ENCODE results near the gene TUBE1.
A peak's percentile ranks its signal among the peaks of the same experiment; 100 is the strongest.
"Not testable (repeated sequence)": the region's sequence is repeated elsewhere in the genome, so short reads cannot be mapped to it uniquely, and the experiment has no call there.

TUBE1 gene

GRCh38 chr6:112062966-112063365 lies 24.3 kb downstream of the TUBE1 start:
- no peak for DNase-seq (ENCODE audit: low read depth)

GRCh38 chr6:112061605-112062004 lies 25.7 kb downstream of the TUBE1 start:
- no peak for DNase-seq (ENCODE audit: low read depth)

- no peak for DNase-seq (ENCODE audit: low read depth)
Observed at GRCh38 chr6:112058243-112059032, 28.8 kb downstream of the TUBE1 start.

GRCh38 chr6:112054555-112055190 lies 32.6 kb downstream of the TUBE1 start:
- no peak for DNase-seq (ENCODE audit: low read depth)

GRCh38 chr6:112054001-112054400 lies 33.3 kb downstream of the TUBE1 start, which contains the start of gene CCN6:
CCN6 (plus strand) TSS chr6:112054104; CDS start chr6:112054358, 254 bp downstream.
- no peak for DNase-seq (ENCODE audit: low read depth)

GRCh38 chr6:112051251-112051740 lies 36.0 kb downstream of the TUBE1 start:
- DNase-seq (ENCODE audit: low read depth): not testable (repeated sequence)

GRCh38 chr6:112050429-112050828 lies 36.9 kb downstream of the TUBE1 start:
- DNase-seq (ENCODE audit: low read depth): no peak

- DNase-seq (ENCODE audit: low read depth): no peak
Observed at GRCh38 chr6:112049996-112050395, 37.3 kb downstream of the TUBE1 start.

GRCh38 chr6:112049026-112049799 lies 38.1 kb downstream of the TUBE1 start:
- no peak for DNase-seq (ENCODE audit: low read depth)

GRCh38 chr6:112047523-112047922 lies 39.8 kb downstream of the TUBE1 start:
- not testable (repeated sequence) for DNase-seq (ENCODE audit: low read depth)

GRCh38 chr6:112044856-112045255 lies 42.4 kb downstream of the TUBE1 start:
- no peak for DNase-seq (ENCODE audit: low read depth)

- no peak for DNase-seq (ENCODE audit: low read depth)
Observed at GRCh38 chr6:112044196-112044595, 43.1 kb downstream of the TUBE1 start.

- DNase-seq (ENCODE audit: low read depth): peak; percentile 80
Observed at GRCh38 chr6:112043032-112044007, 44.0 kb downstream of the TUBE1 start.

- DNase-seq (ENCODE audit: low read depth): no peak
Observed at GRCh38 chr6:112041535-112041934, 45.7 kb downstream of the TUBE1 start.

GRCh38 chr6:112040956-112041355 lies 46.3 kb downstream of the TUBE1 start:
- no peak for DNase-seq (ENCODE audit: low read depth)

- no peak for DNase-seq (ENCODE audit: low read depth)
Observed at GRCh38 chr6:112039431-112039770, 47.9 kb downstream of the TUBE1 start.

- no peak for DNase-seq (ENCODE audit: low read depth)
Observed at GRCh38 chr6:112038756-112039430, 48.4 kb downstream of the TUBE1 start.

GRCh38 chr6:112038268-112038667 lies 49.0 kb downstream of the TUBE1 start:
- no peak for DNase-seq (ENCODE audit: low read depth)

GRCh38 chr6:112037783-112038216 lies 49.5 kb downstream of the TUBE1 start:
- DNase-seq (ENCODE audit: low read depth): no peak

- no peak for DNase-seq (ENCODE audit: low read depth)
Observed at GRCh38 chr6:112036088-112036637, 51.1 kb downstream of the TUBE1 start.

- no peak for DNase-seq (ENCODE audit: low read depth)
Observed at GRCh38 chr6:112034616-112034995, 52.7 kb downstream of the TUBE1 start.

Measured in activated T-helper 1 cell treated with Interleukin-2 at 50 U/mL for 16 hours (primary cell).